Islet of Langerhans (tissue), 1 donor: ENCODE data around the gene MED13L.
"Not testable (repeated sequence)": the region's sequence is repeated elsewhere in the genome, so short reads cannot be mapped to it uniquely, and the experiment has no call there.

ENCODE experiments used
- FAIRE-seq: peaks from one replicate; lab custom pipeline; 2011; peaks lifted over from hg19 to GRCh38; lab: Jason Lieb, UNC

The MED13L gene

GRCh38 chr12:116054280-116054679, 223.2 kb downstream of the MED13L start:
- FAIRE-seq = no peak

- FAIRE-seq = no peak
These were observed 223.9 kb downstream of the MED13L start for GRCh38 chr12:116053479-116054200.

GRCh38 chr12:116050275-116050674, 227.2 kb downstream of the MED13L start:
- no peak for FAIRE-seq

GRCh38 chr12:116048879-116049278, 228.6 kb downstream of the MED13L start:
- FAIRE-seq = peak; percentile 66

GRCh38 chr12:116046039-116046438, 231.5 kb downstream of the MED13L start:
- no peak for FAIRE-seq

- no peak for FAIRE-seq
These were observed 232.3 kb downstream of the MED13L start for GRCh38 chr12:116045150-116045549.

- no peak for FAIRE-seq
These were observed 233.6 kb downstream of the MED13L start for GRCh38 chr12:116043659-116044535.

GRCh38 chr12:116040402-116040801, 237.1 kb downstream of the MED13L start:
- no peak for FAIRE-seq

GRCh38 chr12:116039081-116039480, 238.4 kb downstream of the MED13L start:
- FAIRE-seq = no peak

GRCh38 chr12:116037941-116038837, 239.3 kb downstream of the MED13L start:
- FAIRE-seq = no peak

- FAIRE-seq = no peak
These were observed 243.7 kb downstream of the MED13L start for GRCh38 chr12:116033765-116034164.

- FAIRE-seq = not testable (repeated sequence)
These were observed 245.9 kb downstream of the MED13L start for GRCh38 chr12:116031624-116032023.

GRCh38 chr12:116028619-116029018, 248.9 kb downstream of the MED13L start:
- FAIRE-seq = no peak

GRCh38 chr12:116027551-116027821, 250.0 kb downstream of the MED13L start:
- FAIRE-seq = no peak

GRCh38 chr12:116026768-116027550, 250.5 kb downstream of the MED13L start:
- FAIRE-seq = no peak

GRCh38 chr12:116026346-116026745, 251.1 kb downstream of the MED13L start:
- FAIRE-seq = no peak

- no peak for FAIRE-seq
These were observed 252.7 kb downstream of the MED13L start for GRCh38 chr12:116024769-116025168.

- no peak for FAIRE-seq
These were observed 258.1 kb downstream of the MED13L start for GRCh38 chr12:116019415-116019814.

- FAIRE-seq = no peak
These were observed 259.2 kb downstream of the MED13L start for GRCh38 chr12:116018282-116018681.

- peak; percentile 99 for FAIRE-seq
These were observed 262.0 kb downstream of the MED13L start for GRCh38 chr12:116015525-116015924.

- FAIRE-seq = no peak
These were observed 264.7 kb downstream of the MED13L start for GRCh38 chr12:116012757-116013156.

GRCh38 chr12:116011217-116011616, 266.3 kb downstream of the MED13L start:
- no peak for FAIRE-seq
